Vein endothelial cell (primary cell): ENCODE results near the gene PSMD10. TPM values are rescaled to one million over a fixed set of nuclear protein-coding genes. Genes with fewer than 3 reads are reported as not detected.

Experiments
- total RNA-seq: library from RNA; depleted of rRNA; stranded (reverse); fragments of >200 nt; gene quantifications from 2 replicates; pipeline ENCODE4 v1.2.3, GENCODE V29; 2012

The PSMD10 gene, protein sequence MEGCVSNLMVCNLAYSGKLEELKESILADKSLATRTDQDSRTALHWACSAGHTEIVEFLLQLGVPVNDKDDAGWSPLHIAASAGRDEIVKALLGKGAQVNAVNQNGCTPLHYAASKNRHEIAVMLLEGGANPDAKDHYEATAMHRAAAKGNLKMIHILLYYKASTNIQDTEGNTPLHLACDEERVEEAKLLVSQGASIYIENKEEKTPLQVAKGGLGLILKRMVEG
- 98.3 and 108 TPM in 2 replicates for total RNA-seq

DNA sequence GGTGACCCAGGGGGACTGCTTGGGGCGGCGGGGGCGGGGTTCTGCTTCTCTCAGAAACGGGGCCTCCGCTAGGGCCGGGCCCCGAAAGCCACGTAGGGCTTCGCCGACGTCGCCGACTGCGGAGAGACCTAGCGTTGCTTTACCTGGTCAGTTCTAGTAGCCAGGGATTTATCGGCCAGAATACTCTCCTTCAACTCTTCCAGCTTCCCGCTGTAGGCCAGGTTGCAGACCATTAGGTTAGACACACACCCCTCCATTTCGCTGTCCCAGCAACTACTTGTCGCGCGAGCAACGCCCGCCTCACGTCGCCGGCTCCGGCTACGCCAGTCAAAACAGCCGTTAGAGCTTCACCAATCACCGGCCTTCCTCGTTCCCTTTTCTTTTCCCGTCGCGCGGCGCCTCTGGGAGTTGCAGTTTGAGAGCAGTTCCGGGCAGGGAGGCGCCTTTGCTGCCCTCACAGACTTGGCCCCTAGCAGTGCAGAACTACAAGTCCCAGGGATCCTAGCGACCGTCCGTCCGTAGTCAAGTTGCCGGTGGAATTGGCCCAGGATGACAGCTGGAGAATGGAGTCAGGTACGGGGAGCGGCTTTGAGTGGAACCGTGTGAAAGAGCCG is at the start of gene PSMD10, which contains the start of gene ATG4A:
TSS of gene PSMD10 (minus strand) at position 279 of the 614 bp plus-strand sequence. CDS start at position 257, 22 bp downstream.
TSS of gene ATG4A (plus strand) at position 515 of the 614 bp plus-strand sequence. CDS start at position 564, 49 bp downstream.

DNA sequence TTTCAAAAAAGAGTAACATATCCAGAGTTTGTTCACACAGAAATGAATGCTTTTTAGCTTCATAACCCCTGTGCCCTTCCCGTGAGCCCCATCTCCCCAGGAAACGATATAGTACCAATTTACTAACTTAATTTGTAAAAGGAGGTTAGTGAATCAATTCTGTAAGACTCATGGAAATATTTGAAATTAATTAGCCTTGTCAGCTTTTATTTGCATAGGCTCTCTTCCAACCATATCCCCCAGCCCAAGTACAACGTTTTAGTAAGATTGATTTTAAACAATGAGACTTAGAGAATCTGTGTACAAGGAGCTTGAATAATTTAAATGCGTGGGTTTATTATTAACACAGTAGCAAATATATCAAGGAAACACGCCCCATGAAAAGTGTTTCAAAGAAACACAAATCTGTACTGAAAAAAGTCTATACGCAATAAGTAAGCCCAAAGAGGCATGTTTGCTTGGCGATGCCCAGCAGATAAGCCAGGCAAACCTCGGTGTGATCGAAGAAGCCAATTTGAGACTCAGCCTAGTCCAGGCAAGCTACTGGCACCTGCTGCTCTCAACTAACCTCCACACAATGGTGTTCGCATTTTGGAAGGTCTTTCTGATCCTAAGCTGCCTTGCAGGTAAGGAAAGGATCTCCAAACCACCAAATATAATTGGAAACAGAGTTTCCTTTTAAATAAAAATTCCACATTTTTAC is 46.6 kb downstream of the PSMD10 start, which contains the start of gene VSIG1:
TSS of gene VSIG1 (plus strand) at position 512 of the 703 bp plus-strand sequence. CDS start at position 578, 66 bp downstream.

Other genes starting within 250 kb of the PSMD10 start
- not detected in 2 replicates for gene TEX13B, start 109.2 kb downstream of the PSMD10 start, total RNA-seq
- gene VSIG1, start 46.5 kb downstream of the PSMD10 start, total RNA-seq, result 0.65 and 5.1 TPM in 2 replicates
- 23.2 and 46.2 TPM in 2 replicates for gene ATG4A, start 236 bp upstream of the PSMD10 start, total RNA-seq